CD4-positive, alpha-beta T cell treated with Interleukin-4 for 1 hour (primary cell): Measurements from ENCODE around the gene ZBTB6.

Experiments used
- DNase-seq, 2 donors: peaks; one replicate each; pipeline ENCODE4 v3.0.0-alpha.2; 2020 to 2022

ZBTB6 gene

GRCh38 chr9:122912964-122913673 is at the start of gene ZBTB6:
ZBTB6 (minus strand) TSS chr9:122913323; CDS start chr9:122912072, 1,251 bp downstream.
- DNase-seq = peak; percentile 77 to 78

- no peak for DNase-seq
These were observed 48.0 kb upstream of the ZBTB6 start for GRCh38 chr9:122961139-122961538.

- no peak for DNase-seq
These were observed 42.8 kb upstream of the ZBTB6 start for GRCh38 chr9:122955961-122956360.

- no peak for DNase-seq
These were observed 41.1 kb upstream of the ZBTB6 start for GRCh38 chr9:122954253-122954691.

- no peak for DNase-seq
These were observed 37.9 kb upstream of the ZBTB6 start for GRCh38 chr9:122951056-122951455.

GRCh38 chr9:122950263-122950662 is 37.1 kb upstream of the ZBTB6 start:
- DNase-seq = no peak

GRCh38 chr9:122949696-122950095 is 36.6 kb upstream of the ZBTB6 start:
- DNase-seq = no peak

- peak in 1 of 2 donors; percentile 10 for DNase-seq
These were observed 35.2 kb upstream of the ZBTB6 start for GRCh38 chr9:122948313-122948712.

- DNase-seq = no peak
These were observed 33.4 kb upstream of the ZBTB6 start for GRCh38 chr9:122946461-122947005.

- no peak for DNase-seq
These were observed 32.1 kb upstream of the ZBTB6 start for GRCh38 chr9:122944960-122945888.

GRCh38 chr9:122941582-122942234 is 28.6 kb upstream of the ZBTB6 start:
- DNase-seq = no peak

- DNase-seq = peak; percentile 98 to 99
These were observed 27.8 kb upstream of the ZBTB6 start, which contains the start of gene RABGAP1 for GRCh38 chr9:122940749-122941581. RABGAP1 (plus strand) TSS chr9:122941020; CDS start chr9:122957060, 16,040 bp downstream.

GRCh38 chr9:122940454-122940748 is 27.3 kb upstream of the ZBTB6 start:
- DNase-seq = no peak

GRCh38 chr9:122939601-122940000 is 26.5 kb upstream of the ZBTB6 start:
- DNase-seq = no peak

- no peak for DNase-seq
These were observed 23.8 kb upstream of the ZBTB6 start for GRCh38 chr9:122936883-122937282.

- DNase-seq = no peak
These were observed 23.3 kb upstream of the ZBTB6 start for GRCh38 chr9:122936464-122936863.

- DNase-seq = peak; percentile 93
These were observed 18.4 kb upstream of the ZBTB6 start, which contains the start of gene ZBTB26 for GRCh38 chr9:122931226-122932121. ZBTB26 (minus strand) TSS chr9:122931512; CDS start chr9:122919934, 11,578 bp downstream.

- peak in 1 of 2 donors; percentile 4 for DNase-seq
These were observed 17.6 kb upstream of the ZBTB6 start for GRCh38 chr9:122930541-122931225.

GRCh38 chr9:122929796-122930354 is 16.8 kb upstream of the ZBTB6 start:
- no peak for DNase-seq

- no peak for DNase-seq
These were observed 10.8 kb upstream of the ZBTB6 start for GRCh38 chr9:122923947-122924346.
